Left renal cortex interstitium (tissue), 4 donors: Measurements from ENCODE around the gene SPI1. TPM values are rescaled to one million over a fixed set of nuclear protein-coding genes. Genes with fewer than 3 reads are reported as not detected.
A peak's percentile ranks its signal among the peaks of the same experiment; 100 is the strongest.

Source experiments
- DNase-seq, 4 donors: peaks; one replicate each; pipeline ENCODE4 v3.0.0-alpha.2; 2013; ENCODE audit warnings: low read depth in 4 of 4, low spot score in 2 of 4, missing footprints in 1 of 4
- polyA plus RNA-seq, 4 donors: library from polyadenylated mRNA; unstranded; fragments of 120-200 nt; gene quantifications; one replicate each; pipeline ENCODE4 v1.2.1, GENCODE V29; 2013; ENCODE audit not compliant: insufficient read length in 4 of 4

SPI1 gene
- polyA plus RNA-seq: 1 to 10 TPM; 3.0 to 6.7 (median 4.8) TPM

DNA sequence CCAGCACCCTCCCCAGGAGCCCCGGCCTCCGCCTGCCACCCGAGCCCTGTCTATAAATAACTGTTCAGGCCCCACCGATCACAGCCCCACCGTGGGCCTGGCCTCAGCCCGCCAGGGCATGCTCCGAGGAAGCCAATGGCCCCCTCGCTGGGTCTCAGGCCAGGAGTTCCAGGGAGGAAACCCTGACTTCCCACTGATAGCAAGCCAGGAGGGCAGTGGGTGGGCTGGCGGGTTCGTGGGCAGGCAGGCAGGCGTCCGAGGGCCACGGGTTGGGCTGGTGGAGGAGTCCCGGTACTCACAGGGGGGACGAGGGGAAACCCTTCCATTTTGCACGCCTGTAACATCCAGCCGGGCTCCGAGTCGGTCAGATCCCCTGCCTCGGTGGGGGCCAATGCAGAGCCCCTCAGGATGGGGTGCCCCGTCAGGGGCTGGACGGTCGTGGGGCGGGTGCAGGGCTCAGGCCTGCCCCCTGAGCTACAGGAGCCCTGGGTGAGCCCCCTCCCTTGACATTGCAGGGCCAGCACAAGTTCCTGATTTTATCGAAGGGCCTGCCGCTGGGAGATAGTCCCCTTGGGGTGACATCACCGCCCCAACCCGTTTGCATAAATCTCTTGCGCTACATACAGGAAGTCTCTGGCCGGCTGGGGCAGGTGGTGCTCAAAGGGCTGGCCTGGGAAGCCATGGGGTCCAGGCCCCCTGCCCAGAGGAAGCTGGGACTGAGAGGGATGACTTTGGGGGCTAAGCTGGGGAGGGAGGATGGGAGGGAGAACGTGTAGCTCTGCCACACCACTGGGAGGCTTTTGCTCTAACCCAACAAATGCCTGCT, at the start of gene SPI1:
Gene SPI1 (minus strand): TSS at position 538 of the 826 bp plus-strand sequence. CDS start 194 bp downstream, at position 344.
- DNase-seq: no peak

DNA sequence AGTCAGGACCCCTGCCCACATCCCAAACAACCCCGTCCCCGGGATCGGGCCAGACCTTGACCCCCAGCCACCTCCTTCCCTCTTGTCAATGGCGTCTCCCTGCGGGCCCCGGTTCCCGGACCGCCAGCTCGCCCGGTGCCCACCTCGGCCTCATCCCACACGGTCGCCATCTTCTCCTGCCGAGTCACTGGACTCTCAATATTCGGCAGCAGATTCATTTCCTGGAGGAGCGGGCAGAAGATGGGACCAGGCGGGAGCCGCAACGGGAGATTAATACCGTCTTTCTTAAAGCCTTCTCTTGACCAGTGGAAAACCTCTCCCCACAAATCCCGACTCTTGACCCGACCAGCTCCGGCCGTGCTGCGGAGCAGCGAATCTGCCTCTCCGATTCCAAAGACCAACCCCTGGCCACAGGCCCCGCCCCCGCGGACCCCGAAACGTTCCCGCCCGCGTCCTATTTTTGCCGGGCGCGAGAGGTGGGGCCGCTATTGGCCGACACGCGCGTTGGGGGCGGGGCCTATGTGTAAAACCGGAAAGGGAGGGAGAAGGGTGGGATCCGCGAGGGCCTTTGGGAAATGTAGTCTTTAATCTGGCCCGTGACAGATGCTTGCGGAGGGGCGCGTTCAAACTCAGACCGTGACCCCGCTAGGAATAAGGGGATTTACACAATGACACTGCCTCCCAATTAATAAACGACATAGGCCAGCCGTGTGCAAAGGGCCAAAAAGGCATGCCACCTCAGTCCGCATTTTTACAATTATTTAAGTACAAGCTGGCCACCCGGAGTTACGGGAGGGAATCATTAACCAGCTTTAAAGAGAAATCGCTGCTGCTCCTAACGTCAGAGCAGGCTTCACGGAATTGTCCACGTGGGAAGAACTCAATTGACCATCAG, 48.0 kb upstream of the SPI1 start, which contains the start of gene PSMC3:
Gene PSMC3 (minus strand): TSS at position 378 of the 895 bp plus-strand sequence. CDS start 160 bp downstream, at position 218.
- DNase-seq: peak; percentile 95 to 96 (median 96)

DNA sequence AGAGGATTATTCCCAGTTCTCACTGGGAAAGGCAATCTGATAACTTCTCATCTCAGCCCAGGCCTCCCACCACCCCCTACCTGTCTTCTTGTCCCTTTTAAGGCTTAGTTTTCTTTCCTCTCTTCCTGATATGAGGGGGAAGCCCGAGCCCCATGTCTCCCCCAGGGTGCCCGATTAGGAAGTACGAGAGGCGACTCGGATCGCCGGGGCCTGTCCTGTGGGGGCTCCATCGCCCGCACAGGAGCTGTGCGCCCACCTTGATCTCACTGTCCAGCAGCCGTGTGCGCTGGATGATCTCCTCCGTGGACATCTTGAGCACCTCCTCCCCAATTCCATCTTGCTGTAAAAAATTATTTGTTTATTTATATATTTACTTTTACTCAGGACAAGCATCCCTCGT, 47.3 kb upstream of the SPI1 start:
- no peak for DNase-seq

DNA sequence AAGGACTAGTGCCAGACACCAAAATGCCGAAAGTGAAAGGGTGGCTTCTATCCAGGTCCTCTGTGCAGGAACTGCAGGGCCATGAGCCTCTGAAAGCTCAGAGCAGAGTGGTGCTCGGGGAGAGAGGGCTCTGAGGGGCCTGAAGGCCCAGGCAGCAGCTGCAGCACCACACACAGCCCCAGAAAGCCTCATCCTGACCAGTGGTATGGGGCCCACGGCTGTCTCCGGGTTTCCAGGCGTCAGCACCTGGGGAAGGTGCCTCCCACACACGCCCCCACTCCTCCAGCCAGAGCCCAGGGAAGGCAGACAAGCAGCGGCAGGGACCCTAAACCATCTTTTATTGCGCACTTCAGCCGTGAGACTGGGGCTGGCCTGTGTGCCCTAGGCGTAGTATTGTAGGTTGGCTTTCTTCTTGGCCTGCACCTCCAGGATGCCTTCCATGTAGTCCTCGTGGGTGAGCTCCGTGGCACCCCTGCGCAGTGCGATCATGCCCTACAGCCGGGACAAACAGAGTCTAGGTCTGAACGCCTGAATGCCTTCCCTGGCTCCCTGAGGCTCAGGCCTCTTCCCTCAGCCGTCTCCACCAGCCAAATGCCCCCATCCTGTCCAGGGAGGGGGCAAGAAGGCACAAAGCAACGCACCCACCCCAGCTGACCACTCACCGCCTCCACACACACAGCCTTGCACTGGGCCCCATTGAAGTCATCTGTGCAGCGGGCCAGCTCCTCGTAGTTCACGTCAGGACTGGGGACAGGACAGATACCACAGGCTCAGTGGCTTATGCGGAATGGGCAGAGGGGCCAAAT, 40.3 kb upstream of the SPI1 start:
- DNase-seq: no peak

DNA sequence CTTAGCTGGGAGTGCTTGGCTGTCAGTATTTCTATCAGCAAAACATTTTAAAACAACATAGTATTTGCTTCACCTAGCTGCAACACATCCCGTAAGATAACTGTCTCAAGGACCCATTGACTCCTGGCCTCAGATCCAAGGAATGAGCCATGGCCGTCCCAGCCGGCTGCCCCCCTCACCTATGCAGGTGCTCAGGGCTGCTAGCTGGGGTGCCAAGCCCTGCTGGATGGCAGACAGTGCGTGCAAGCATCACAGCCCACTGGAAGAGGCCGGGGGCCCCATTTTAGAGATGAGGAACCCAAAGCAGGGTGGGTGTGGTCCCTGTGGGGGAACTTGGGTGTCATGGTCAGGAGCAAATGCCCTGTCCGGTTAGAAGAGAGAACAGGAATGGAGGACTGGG, 39.4 kb upstream of the SPI1 start:
- DNase-seq: no peak

DNA sequence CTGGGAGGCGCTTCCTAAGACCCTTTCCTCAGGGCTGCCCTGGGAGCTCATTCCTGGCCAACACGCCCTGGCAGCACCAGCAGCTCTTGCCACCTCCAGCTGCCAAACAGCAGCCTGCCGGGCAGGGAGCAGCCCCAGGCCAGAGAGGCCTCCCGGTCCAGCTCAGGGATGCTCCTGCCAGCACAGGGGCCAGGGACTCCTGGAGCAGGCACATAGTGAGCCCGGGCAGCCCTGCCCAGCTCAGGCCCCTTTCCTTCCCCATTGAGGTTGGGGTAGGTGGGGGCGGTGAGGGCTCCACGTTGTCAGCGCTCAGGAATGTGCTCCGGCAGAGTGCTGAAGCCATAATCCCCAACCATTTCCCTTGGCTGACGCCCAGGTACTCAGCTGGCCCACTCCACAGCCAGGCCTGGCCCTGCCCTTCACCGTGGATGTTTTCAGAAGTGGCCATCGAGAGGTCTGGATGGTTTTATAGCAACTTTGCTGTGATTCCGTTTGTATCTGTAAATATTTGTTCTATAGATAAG, 37.7 kb upstream of the SPI1 start:
- DNase-seq: no peak

DNA sequence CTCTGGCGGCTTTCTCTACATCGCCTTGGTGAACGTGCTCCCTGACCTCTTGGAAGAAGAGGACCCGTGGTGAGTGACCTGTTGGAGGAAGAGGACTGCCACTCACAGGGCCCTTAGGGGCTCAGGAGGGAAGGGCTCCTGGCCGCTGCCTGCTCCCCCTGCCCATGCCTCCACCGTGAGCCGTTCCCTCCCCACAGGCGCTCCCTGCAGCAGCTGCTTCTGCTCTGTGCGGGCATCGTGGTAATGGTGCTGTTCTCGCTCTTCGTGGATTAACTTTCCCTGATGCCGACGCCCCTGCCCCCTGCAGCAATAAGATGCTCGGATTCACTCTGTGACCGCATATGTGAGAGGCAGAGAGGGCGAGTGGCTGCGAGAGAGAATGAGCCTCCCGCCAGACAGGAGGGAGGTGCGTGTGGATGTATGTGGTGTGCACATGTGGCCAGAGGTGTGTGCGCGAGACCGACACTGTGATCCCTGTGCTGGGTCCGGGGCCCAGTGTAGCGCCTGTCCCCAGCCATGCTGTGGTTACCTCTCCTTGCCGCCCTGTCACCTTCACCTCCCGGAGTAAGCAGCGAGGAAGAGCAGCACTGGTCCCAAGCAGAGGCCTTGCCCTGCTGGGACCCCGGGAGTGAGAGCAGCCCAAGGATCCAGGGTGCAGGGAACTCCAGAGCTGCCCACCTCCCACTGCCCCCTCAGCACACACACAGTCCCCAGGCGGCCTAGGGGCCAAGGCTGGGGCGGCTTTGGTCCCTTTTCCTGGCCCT, 36.9 kb upstream of the SPI1 start:
- DNase-seq: no peak

DNA sequence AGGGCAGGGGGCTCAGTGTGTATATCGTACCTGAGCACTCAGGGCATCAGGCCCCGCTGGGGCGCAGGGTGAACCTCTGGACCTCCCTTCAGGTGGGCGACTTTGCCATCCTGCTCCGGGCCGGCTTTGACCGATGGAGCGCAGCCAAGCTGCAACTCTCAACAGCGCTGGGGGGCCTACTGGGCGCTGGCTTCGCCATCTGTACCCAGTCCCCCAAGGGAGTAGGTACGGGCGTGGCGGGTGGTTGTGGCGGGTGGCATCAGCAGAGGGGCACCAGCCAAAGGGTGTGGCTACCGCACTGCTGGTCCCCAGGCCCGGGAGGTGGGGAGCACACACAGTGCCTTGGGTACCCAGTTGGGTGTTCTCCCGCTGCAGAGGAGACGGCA, 36.3 kb upstream of the SPI1 start:
- no peak for DNase-seq

DNA sequence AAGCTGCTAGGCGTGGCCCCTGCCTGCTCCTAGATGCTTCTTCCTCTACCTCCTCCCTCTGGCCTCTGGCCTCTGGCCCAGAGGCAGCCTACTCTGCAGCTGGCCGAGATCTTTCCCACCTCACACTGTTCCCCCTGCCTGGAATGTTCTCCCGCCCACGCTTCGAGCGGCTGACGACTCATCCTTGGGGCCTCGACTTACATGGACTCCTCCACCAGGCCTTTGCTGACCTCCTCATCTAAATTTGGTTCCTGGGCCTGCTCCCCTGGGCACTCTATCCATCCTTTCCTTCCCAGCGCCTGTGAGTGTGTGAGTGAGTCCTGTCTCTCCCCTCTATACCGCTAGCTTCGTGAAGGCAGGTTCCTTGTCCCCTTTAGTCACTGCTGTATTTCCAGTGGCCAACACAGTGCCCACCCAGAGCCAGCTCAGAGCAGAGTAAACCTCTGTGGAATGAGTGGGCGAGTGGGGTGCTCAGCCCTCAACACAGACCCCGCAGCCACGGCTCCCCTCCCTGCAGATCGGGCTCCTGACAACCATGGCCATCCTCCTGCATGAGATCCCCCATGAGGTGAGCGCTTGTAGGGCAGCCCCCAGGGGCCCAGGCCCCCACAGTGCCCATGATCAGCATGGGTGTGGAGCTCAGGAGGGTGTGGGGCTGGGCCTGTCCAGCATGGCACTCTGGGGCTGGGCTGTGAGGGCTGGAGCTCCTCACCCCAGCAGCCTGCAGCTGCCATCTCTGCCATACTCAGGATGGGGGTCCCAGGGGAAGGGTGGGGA, 35.7 kb upstream of the SPI1 start:
- DNase-seq: no peak

DNA sequence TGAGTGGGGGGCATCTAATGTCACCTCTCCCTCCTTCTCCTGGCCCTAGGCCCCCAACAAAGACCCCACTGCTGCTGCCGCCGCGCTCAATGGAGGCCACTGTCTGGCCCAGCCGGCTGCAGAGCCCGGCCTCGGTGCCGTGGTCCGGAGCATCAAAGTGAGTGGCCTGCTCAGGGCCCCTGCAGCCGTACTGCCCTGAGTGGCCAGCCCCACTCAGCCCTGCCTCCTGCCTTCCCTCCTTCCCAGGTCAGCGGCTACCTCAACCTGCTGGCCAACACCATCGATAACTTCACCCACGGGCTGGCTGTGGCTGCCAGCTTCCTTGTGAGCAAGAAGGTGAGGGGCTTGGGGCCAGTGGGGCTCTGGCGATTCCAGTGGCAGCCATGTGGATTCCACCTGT, 35.0 kb upstream of the SPI1 start:
- no peak for DNase-seq

DNA sequence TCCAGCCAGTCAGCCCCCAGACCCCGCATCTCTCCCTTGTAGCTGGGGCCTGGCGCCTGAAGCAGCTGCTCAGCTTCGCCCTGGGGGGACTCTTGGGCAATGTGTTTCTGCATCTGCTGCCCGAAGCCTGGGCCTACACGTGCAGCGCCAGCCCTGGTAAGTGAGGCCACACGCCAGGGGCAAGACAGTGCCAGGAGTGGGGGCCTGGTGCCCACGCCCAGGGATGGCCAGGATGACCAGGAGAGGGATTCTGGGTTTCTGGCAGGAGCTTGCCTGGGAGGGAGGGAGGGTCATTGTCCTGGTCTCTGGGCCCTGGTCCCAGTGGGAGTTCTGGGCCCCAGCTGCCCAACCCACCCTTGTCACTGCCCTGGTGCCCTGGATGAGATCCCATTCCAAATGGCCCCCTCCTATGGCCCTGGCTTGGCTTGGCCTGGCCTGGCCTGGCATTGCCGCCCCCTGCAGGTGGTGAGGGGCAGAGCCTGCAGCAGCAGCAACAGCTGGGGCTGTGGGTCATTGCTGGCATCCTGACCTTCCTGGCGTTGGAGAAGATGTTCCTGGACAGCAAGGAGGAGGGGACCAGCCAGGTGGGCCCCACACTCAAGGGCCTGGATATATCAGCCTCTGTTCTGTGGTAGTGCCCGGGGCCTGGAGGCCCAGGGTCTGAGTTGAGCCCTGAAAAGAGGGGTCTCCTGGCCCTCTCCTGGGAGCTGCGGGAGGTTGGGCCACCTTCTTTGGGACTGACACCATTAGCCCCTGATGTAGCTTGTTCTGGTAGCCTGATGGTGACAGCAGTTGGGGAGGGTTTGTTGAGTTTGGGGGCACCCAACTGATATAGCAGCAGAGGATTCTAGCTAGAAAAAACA, 33.8 kb upstream of the SPI1 start:
- no peak for DNase-seq

DNA sequence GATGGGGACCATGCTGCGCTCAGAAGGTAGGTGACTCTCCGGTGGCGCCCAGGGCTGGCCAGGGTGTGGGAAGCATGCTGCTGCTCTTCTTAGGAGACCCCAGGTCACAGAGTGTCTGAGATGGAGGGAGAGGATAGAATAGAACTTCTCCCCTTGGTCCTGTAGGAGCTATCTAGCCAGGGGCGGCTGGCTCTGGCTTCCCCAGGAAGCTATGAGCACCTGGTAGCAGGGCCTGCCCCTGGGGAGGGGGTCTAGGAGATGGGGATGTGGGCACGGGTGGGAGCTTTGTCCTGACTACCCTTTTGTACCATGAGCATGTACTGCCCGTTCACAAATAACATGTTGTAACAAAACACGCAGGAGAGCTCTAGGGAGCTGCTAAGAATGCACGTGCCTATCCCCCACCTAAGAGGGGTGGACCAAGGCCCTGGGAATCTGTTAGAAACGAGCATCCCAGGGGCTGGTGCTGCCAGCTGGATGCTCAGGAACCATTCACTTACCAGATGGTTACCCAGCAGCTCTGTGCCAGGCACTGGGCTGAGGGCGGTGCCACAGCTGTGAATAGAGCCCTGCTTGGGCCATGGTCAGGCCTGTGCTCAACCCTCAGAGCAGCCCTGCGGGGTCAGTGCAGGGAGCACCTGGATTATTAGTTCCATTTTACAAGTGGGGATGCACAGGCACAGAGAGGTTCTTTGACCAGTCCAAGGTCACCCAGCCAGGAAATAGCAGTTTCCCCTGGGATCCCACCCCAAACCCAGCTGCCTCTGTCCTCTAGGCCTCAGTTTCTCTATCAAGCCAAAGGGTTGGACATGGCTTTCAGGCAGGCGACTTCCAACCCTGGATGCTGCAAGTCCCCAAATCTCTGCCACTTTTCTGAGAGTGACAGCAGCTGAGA, 32.3 kb upstream of the SPI1 start:
- DNase-seq: no peak

DNA sequence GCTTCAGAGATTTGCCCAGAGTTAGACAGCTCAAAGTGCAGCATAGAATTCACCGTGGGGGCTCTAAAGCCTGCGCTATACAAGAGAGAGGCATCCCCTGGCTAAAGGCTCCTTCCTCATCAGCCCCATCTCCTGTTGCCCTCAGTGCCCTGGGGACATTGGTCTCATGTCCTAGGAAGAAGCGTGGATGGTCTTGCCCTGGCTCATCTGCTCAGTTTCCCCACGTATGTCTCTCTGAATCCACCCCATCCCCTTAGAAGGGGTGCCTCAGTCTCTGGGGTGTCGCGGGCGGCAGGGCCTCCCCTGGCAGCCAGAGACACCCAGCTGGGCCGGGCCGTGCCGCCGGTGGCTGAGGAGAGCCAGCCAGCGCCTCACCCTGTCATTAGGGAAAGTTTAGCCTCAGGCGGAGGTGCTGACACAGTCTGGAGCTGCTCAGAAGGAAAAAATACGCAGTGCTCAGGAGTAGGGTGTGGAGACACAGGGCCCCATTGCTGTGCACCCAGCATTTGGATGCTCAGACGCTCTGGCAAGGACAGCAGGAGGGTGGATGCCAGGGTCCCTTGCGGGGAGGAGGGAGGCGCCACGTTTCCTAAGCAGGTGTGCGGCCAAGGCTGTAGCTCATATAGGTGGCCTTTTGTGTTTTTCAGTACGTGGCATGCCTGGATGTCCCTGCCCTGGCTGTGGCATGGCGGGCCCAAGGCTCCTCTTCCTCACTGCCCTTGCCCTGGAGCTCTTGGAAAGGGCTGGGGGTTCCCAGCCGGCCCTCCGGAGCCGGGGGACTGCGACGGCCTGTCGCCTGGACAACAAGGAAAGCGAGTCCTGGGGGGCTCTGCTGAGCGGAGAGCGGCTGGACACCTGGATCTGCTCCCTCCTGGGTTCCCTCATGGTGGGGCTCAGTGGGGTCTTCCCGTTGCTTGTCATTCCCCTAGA, 31.4 kb upstream of the SPI1 start:
- DNase-seq: no peak

DNA sequence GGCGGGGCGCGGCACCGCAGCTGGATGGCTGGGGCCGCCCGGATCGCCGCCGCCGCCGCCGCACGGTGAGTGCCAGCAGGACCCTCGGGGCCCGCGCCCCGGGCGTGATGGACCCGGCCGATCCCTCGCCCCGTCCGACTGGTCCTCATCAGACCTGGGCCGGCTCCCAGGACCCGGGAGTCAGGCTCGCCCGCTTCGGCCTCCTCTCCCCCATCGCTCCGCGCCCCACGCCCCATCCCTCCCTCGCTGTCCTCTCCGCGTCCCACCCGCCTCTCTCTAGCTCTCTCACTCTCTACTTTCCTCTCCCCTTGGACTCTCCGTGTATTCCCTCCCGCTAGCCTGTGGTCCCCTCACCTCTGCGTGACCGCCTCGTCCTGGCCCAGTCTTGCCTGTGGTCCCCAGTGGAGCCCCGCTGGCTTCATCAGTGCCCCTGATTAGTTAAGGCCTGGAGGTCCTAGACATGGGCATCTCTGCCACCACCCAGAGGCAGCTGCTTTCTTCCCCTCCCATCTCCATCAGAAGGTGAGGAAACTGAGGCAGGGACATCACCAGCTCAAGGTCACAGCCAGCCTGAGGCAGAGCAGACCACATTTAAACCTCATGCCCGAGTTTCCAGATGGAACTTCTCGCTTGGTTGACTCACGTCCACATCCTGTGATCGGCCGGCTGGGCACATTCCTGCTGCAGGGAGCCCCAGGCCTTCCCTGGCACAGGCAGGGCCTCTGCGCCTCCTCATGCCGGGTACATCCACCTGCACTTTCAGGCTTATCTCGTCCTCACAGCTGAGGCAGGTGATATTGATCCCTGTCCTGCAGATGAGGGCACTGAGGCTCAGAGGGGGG, 30.5 kb upstream of the SPI1 start:
- peak in 2 of 4 donors; percentile 37 to 50 for DNase-seq
